NCI-H146 (cell line): Measurements from ENCODE around the gene TBC1D24.
"Not testable (repeated sequence)": the region's sequence is repeated elsewhere in the genome, so short reads cannot be mapped to it uniquely, and the experiment has no call there.

Experiments
- DNase-seq: peaks from one replicate; lab custom pipeline; 2025; lab: John Stamatoyannopoulos, UW

Gene TBC1D24

DNA sequence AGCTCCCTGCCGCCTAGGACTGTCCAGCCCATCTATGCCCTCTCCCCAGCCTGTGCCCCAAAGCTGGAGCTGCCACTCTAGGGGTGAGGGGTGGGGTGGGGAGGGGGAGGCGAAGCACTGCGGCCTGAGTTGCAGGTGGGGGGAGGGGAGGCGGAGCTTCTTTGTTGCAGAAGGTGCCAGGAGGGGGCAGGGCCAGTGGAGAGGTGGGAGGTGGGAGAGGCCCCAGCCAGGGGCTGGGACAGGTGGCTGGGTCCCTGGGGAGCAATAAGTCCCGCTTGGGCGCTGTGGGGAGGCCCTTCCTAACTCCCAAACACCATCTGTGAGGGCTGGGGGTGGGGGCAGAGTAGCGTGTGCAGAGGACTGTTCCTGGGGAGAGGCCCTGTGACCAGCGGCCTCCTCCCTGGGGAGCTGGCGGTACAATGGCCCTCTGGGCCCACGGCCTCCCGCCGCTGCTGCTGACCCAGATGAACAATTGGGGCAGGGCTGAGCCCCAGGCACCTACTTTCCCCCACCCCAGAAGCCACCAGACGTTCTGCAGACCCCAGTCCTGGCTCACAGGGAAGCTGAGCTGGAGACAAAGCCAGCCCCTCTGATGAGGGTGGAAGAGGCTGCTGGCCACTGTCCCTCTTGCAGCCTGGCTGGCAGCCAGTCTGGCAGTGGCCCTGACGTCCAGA is 6.1 kb upstream of the TBC1D24 start:
- DNase-seq: peak; percentile 96

DNA sequence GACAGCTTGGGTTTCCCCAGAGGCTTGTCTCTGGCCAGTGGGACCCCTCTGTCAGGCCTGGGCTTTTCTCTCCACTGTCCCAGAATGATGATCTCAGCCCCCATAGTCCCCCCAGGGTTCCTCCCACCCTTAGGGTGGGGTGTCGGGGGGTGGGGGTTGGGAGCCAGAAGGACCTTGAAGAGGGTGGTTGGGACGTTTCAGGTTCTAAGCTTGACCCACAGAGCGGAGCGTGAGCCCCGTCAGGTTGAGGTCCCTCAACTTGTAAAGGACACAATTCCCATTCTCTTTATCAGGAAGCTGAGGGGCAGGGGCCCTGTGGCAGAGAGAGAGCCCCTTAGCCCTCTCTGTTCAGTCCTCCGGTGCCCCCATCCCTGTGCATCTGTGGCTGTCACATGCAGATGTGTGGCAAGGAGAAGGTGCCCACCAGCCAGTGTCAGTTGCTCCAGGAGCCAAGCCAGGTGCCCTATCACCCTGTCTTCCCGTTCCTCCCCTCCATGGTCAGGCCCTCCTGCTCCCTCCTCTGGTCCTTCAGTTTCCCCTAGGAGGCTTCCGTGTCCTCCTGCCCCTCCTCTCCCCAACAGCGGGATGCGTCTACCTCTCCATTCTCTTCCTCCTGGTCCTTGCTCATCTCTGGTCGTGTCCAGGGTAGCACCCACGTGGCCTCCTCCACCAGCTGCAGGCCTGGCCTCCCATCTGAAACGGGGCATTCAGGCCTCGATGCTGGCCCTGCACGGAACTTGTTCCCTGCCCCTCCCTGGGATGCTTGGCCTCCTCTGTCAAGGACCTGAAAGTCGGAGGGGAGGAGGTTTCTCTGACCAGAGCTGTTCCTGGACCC is 5.3 kb upstream of the TBC1D24 start:
- DNase-seq: no peak

DNA sequence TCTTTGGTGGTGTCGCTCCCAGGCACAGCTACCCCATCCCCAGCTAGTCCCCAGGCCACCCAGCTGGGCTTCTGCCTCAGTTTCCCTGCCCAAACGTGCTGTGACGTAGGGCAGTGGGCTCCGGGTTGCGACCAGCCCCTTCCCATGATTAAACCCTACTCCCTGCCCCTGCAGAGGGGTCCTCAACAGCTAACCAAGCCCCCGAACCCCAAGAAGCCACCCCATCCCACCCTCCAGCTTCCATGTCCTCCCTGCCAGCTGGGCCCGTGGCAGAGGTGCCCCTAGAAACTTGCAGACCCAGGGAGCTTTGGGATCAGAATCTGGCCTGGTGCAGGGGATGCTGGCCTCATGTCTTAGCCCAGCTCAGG is 4.7 kb upstream of the TBC1D24 start:
- DNase-seq: no peak

DNA sequence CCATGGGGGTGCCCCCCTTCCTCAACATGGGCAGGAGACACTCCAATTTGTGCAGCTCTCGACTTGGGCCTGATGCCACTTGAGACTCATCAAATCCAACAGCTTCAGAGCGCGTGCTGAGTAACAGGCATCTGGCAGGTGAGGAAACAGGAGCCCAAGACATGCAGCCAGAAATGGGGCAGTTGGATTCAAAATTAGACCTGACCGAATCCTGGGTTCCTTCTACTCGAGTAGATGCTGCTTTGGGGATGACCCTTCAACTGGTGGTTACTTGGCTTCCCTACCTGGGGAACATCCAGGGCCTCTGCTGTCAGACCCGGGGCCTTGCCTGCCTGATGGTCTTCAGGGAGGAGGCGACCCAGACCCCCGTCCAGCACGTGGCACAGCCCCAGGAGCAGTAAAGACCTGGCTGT is 4.3 kb upstream of the TBC1D24 start:
- peak; percentile 55 for DNase-seq

DNA sequence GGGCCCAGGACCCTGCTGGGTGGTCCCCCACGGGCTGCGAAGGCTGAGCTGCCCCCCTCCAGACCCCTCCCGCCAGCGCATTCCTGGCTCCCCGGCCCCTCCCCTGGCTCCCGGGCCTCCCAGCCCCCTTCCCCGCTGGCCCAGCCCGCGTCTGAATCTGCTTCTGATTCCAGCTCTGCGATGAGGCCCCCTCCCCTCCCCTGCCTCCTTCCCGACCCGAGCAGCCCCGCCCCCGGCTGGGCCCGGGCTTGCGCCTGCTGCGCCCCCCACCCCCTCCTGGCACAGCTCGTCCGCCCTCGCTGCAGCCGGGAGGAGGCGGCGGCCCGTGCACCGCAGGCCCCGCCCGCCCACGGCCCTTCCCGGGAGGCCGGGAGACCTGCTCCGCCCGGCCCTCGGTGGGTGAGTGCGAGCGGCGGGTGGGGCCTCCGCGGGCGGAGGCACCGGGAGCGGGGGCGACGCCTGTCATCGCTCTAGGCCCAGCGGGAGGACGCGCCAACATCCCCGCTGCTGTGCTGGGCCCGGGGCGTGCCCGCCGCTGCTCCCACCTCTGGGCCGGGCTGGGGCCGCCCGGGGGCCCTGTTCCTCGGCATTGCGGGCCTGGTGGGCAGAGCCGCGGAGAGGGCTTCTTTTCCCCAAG is 3.8 kb upstream of the TBC1D24 start, which contains the start of gene NTN3:
Gene NTN3 (plus strand): TSS at position 282 of the 637 bp plus-strand sequence. CDS start 405 bp downstream, outside the sequence.
- peak; percentile 85 for DNase-seq

DNA sequence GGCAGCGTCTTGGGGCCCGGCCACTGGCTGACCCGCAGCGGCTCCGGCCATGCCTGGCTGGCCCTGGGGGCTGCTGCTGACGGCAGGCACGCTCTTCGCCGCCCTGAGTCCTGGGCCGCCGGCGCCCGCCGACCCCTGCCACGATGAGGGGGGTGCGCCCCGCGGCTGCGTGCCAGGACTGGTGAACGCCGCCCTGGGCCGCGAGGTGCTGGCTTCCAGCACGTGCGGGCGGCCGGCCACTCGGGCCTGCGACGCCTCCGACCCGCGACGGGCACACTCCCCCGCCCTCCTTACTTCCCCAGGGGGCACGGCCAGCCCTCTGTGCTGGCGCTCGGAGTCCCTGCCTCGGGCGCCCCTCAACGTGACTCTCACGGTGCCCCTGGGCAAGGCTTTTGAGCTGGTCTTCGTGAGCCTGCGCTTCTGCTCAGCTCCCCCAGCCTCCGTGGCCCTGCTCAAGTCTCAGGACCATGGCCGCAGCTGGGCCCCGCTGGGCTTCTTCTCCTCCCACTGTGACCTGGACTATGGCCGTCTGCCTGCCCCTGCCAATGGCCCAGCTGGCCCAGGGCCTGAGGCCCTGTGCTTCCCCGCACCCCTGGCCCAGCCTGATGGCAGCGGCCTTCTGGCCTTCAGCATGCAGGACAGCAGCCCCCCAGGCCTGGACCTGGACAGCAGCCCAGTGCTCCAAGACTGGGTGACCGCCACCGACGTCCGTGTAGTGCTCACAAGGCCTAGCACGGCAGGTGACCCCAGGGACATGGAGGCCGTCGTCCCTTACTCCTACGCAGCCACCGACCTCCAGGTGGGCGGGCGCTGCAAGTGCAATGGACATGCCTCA is 3.1 kb upstream of the TBC1D24 start:
- peak; percentile 47 for DNase-seq

DNA sequence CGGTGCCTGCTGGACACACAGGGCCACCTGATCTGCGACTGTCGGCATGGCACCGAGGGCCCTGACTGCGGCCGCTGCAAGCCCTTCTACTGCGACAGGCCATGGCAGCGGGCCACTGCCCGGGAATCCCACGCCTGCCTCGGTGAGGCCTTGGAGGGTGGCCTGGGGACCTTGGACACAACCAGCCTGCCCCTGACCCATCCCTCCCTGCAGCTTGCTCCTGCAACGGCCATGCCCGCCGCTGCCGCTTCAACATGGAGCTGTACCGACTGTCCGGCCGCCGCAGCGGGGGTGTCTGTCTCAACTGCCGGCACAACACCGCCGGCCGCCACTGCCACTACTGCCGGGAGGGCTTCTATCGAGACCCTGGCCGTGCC is 2.5 kb upstream of the TBC1D24 start:
- no peak for DNase-seq

DNA sequence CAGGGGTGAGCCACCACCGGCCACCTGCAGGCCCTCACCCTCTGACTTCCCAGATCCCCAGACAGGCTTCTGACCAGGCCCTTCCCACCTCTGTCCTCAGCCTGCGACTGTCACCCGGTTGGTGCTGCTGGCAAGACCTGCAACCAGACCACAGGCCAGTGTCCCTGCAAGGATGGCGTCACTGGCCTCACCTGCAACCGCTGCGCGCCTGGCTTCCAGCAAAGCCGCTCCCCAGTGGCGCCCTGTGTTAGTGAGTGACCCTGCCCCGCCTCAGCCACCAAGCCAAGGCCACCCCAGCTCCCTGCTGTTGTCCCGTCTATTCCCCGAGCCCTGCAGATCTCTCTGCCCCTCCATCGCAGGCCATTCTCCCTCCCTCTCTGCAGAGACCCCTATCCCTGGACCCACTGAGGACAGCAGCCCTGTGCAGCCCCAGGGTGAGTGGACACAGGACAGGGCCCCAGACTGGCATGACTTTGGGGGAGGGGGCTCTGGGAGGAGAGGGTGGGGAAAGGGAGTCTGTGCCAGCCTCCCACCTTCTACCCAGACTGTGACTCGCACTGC is 2.0 kb upstream of the TBC1D24 start:
- peak; percentile 19 for DNase-seq

DNA sequence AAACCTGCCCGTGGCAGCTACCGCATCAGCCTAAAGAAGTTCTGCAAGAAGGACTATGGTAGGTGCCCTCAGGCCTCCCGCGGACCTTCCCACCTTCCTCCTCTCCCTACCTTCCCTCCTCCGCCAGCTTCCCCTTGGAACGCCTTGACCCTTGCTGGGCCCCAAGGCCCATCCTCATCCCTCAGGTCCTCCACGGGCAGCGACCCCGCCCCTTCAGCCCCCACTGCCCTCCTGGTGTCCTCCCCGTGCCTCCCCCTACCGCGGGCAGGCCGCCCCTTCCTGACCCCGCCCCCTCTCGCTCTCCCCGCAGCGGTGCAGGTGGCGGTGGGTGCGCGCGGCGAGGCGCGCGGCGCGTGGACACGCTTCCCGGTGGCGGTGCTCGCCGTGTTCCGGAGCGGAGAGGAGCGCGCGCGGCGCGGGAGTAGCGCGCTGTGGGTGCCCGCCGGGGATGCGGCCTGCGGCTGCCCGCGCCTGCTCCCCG is 1.4 kb upstream of the TBC1D24 start:
- peak; percentile 69 for DNase-seq

DNA sequence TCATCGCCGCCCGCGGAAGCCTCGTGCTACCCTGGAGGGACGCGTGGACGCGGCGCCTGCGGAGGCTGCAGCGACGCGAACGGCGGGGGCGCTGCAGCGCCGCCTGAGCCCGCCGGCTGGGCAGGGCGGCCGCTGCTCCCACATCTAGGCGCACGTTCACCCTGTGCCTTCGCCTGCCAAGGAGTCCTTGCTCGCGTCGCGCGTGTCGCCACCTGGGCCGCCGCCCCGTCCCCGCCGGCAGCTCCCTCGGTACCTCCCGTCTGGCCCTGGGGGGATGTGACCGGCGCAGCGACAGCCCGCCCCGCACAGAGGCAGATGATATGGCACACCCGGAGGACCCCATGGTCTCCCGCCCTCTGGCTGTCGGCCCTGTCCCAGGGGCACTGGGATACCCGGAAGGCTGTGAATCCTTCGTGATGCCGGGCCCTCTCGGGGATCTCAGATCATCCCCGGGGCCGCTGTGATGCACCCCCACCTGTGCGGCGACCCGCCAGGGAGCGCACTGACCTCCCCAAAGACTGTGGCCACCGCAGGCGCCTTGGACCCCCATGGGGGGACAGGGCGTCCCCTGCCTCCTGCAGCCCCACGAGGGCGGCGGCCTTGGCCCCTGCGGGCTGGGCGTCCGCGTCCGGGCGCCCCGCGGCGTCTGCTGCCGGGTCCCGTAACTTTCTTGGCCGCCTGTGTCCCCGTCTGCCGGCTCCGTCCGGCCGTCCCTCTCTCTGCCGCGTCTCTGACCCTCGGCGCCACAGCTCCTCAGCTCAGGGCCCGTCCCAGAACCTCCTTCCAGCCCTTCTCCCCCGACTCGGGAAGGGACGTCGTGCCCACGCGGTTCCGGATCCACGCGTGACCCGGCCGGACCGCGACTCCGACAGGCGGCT is 689 bp upstream of the TBC1D24 start:
- DNase-seq: peak; percentile 56

DNA sequence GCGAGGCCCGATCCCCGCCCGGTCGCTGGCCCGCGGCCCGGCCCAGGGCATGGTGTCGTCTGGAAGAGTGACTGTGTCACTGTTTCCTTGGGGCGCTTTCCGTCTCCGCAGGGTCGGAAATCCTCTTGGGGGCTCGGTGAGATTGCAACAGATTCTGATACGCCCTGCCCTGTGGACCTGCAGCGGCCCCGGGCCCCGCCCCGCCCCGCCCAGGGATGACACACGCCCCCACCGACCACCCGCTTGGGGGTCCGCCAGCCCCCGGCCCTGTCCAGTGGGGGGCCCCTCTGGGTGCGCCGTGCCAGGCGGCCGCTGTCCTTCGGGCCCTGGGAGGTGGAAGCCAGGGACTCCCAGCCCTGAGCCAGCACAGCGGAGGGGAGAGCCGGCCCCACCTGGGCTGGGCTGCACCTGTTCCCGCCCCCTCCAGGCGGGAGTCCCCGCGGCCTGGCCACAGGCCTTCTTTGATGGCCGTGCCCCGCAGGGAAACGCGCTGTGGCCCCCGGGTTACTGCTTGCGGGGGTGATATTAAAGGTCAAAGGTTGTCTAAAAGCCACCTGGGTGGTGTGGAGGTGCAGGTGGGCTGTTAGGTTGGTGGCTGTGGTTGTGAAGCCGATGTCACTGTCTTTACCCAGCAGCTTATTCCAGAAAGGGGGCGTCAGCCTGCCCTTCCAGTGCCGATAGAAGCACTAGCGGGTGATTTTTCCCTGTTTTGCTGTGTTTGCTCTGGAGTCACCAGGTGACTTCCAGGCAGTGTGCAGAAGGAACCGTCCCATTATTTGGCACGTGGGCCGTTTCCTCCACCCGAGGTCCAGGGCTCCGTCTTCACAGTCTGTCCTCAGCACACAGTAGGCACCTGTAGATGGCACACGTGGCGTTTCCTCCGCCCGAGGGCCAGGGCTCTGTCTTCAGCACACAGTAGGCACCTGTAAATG is 752 bp downstream of the TBC1D24 start:
- DNase-seq: peak; percentile 79

DNA sequence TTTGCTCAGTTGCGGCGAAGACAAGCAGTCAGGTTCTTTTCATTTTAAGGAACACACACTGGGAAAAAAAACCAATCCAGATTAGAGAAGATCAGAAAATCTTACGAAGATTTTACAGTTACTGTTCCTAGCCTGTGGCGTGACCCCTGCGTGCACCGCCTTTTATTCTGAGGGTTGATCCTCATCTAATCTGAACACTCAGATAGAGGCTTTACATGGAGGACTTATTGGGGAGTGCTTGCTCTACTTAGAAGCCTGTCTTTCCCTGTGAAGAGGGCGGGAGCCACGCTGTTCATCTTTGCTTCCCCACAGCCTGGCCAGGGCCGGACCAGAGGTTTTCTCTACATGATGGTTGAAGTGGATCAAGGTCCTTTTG is 1.4 kb downstream of the TBC1D24 start:
- DNase-seq: no peak

DNA sequence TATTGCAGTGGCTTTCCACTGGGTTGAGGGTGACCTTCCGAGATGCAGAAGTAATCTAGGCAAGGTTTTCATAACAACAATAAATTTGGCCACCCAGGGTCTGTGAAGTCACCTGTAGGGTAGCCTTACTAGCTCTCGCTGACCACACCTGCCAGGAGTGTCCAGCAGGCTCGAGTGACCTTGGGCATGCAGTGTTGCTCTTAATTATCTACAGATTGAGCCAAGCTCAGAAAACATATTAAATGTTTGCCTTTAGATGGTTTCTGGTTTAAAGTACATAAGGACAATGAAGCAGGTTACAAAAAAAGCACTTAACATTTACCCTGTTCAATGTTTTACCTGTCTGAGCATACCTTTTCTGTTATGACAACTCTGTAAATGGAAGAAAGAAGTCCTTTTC is 1.8 kb downstream of the TBC1D24 start:
- DNase-seq: no peak

DNA sequence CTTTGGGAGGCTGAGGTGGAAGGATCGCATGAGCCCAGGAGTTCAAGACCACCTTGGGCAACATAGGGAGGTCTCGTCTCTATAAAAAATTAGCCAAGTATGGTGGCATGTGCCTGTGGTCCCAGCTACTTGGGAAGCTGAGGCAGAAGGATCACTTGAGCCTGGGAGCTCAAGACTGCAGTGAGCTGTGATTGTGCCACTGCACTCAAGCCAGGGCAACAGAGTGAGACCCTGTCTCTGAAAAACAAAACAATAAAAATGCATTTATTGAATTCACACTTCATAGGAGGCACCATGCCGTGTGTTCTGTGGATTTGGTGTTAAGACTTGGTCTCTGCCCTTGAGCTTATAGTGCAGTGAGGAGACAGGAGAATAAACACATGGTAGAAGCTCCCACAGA is 2.4 kb downstream of the TBC1D24 start:
- no peak for DNase-seq

DNA sequence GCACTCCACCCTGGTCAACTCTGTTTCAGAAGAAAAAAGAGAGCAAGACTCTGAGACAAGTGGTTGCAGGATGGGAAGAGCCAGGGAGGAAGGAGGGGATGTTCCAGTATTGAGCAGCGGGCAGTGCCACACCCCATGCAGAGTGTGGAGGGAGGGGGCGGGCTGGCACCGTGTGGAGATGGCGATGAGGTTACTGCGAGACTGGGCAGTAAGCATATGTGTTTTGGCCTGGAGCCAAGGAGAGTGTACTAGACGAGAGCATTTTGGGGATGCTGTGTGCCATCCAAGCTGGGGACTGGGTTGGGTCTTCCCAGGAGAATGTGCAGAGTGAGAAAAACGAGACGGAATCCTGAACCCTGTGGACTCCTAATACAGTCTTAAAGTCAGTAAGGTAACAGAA is 3.4 kb downstream of the TBC1D24 start:
- DNase-seq: no peak

DNA sequence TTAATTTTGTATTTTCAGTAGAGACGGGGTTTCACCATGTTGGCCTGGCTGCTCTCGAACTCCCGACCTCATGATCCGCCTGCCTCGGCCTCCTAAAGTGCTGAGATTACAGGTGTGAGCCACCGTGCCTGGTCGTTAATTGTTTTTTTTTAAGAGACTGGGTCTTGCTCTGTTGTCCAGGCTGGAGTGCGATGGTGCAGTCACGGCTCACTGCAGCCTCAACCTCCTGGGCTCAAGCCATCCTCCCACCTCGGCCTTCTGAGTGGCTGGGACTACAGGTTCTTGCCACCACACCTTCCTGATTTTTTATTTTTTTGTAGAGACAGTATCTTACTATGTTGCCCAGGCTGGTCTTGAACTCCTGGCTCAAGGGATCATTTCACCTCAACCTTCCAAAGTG is 5.1 kb downstream of the TBC1D24 start:
- DNase-seq: not testable (repeated sequence)

DNA sequence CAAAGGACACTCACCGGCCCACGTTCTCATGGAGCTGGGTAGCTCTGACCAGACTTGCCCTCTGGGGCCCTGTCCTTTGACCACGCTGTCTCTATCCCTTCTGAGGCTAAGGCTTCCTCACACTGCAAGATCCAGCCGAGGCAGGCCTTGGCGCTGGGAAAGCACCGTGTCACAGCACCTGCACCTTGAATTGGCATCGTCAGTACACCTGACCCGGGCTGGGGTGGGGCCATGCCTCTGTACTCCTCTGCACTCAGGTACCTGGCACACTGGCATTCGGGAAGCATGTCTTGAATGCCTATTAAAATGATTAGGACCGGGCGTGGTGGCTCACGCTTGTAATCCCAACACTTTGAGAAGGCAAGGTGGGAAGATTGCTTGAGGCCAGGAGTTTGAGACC is 6.0 kb downstream of the TBC1D24 start:
- no peak for DNase-seq

DNA sequence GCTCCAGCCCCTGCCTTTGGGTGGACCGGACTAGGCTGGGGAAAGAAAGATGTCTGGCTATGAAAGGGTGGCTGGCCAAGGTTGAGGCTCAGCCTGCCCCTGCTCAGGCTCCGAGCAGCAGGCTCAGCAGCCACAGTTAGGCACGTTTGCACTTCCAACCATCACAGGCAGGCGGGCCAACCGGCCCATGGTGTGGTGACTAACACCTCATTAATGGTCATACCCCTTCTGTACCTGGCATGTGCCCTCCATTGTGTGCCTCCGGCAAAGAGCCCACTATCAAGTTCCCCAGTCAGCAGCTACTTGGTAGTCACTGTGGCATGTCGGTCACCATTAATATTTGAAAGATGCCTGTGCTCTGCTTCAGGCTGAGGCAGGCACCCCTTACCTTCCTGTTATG is 6.7 kb downstream of the TBC1D24 start:
- no peak for DNase-seq

DNA sequence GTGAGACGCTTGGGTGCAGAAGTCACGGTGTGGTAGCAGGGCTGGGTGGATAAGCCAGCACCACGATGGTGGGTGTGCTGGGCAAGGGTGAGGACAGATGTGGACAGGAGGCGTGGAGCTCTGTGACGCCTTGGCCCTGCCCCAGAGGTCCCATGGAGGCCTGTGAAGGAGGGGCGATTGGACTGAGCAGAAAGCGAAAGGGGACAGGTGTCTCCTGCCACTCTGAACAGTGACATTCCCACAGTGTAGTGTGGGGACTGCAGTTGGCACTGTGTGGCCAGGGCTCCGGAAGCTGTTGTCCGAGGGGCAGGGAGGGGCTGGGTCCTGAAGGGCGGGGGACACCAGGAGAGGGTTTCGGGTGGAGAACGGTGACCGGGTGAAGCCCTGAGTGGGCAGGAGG is 7.3 kb downstream of the TBC1D24 start:
- no peak for DNase-seq
